ENCODE results near the gene SLC2A4RG.

DNA sequence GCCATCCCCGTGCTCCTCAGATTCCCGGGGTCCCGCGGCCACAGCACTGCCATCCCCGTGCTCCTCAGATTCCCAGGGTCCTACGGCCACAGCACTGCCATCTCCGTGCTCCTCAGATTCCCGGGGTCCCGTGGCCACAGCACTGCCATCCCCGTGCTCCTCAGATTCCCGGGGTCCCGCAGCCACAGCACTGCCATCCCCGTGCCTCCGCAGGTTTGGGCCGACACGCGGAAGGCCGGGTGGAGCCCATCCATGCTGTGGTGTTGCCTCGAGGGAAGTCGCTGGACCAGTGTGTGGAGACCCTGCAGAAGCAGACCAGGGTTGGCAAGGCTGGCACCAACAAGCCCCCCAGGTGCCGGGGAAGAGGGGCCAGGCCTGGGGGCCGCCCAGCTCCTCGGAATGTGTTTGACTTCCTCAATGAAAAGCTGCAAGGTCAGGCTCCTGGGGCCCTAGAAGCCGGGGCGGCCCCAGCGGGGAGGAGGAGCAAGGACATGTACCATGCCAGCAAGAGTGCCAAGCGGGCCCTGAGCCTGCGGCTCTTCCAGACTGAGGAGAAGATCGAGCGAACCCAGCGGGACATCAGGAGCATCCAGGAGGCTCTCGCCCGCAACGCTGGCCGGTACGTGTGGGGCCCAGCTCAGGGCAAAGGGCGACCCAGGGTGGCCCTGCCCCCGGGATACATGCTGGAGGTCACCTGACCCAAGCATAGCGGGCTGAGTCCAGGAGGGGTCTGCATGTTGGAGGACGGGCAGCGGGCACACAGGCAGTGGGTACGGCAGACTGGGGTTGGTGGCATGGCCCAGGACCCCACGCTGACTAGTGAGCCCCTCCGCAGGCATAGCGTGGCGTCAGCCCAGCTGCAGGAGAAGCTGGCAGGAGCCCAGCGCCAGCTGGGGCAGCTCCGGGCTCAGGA is 4.4 kb upstream of the SLC2A4RG start:
- no peak for TF ChIP-seq POLR2A (IDR thresholded peaks at IDR 0.05)
- TF ChIP-seq EP300 (IDR thresholded peaks at IDR 0.05): no peak
- no peak for TF ChIP-seq CTCF (IDR thresholded peaks at IDR 0.05)
